ENCODE results near the gene NCOR2. TPM values are rescaled to one million over a fixed set of nuclear protein-coding genes. Genes with fewer than 3 reads are reported as not detected.
A peak's percentile ranks its signal among the peaks of the same experiment; 100 is the strongest.

NCOR2 gene
- total RNA-seq, 1 donor from 2014 or later = 118 TPM

GRCh38 chr12:124578854-124579253, 11.4 kb upstream of the NCOR2 start:
- H3K36me3 Mint-ChIP-seq (ENCODE audit: low read depth) = no peaks in the 10 kb centered on the region
- H3K4me3 Mint-ChIP-seq = no peak overlapping the region
- intact Hi-C loops (cut with micrococcal nuclease) = no loop called here
- H3K27ac Mint-ChIP-seq = no peak overlapping the region
- H3K9me3 Mint-ChIP-seq = peaks cover 17% of the 10 kb centered on the region
- no peak for DNase-seq (ENCODE audit: low spot score)
- no peaks in the 10 kb centered on the region for H3K4me1 Mint-ChIP-seq (ENCODE audit: low read depth)
- H3K27me3 Mint-ChIP-seq (ENCODE audit: insufficient read depth) = peaks cover 14% of the 10 kb centered on the region

- intact Hi-C loops (cut with micrococcal nuclease) = no loop called here
- Mint-ChIP-seq H3K36me3 (ENCODE audit: low read depth) (no peaks in the 10 kb centered on the region), H3K4me3 (no peak overlapping the region), H3K4me1 (ENCODE audit: low read depth) (no peaks in the 10 kb centered on the region), H3K27ac (no peak overlapping the region), H3K27me3 (ENCODE audit: insufficient read depth) (peaks cover 14% of the 10 kb centered on the region), H3K9me3 (peaks cover 17% of the 10 kb centered on the region)
- DNase-seq (ENCODE audit: low spot score) = no peak
Measured at GRCh38 chr12:124578445-124578844, 11.0 kb upstream of the NCOR2 start.

GRCh38 chr12:124577986-124578385, 10.6 kb upstream of the NCOR2 start:
- Mint-ChIP-seq H3K4me3 (no peak overlapping the region), H3K4me1 (ENCODE audit: low read depth) (no peaks in the 10 kb centered on the region), H3K9me3 (peaks cover 17% of the 10 kb centered on the region), H3K36me3 (ENCODE audit: low read depth) (no peaks in the 10 kb centered on the region), H3K27me3 (ENCODE audit: insufficient read depth) (peaks cover 14% of the 10 kb centered on the region), H3K27ac (no peak overlapping the region)
- DNase-seq (ENCODE audit: low spot score) = no peak
- intact Hi-C loops (cut with micrococcal nuclease) = no loop called here

- Mint-ChIP-seq H3K4me1 (ENCODE audit: low read depth) (no peaks in the 10 kb centered on the region), H3K4me3 (no peak overlapping the region), H3K36me3 (ENCODE audit: low read depth) (no peaks in the 10 kb centered on the region), H3K27ac (no peak overlapping the region), H3K9me3 (peaks cover 17% of the 10 kb centered on the region), H3K27me3 (ENCODE audit: insufficient read depth) (peaks cover 16% of the 10 kb centered on the region)
- intact Hi-C loops (cut with micrococcal nuclease) = no loop called here
- no peak for DNase-seq (ENCODE audit: low spot score)
Measured at GRCh38 chr12:124577374-124577773, 10.0 kb upstream of the NCOR2 start.

GRCh38 chr12:124576061-124576650, 8.7 kb upstream of the NCOR2 start:
- H3K9me3 Mint-ChIP-seq = peaks cover 17% of the 10 kb centered on the region
- H3K4me3 Mint-ChIP-seq = no peak overlapping the region
- intact Hi-C loops (cut with micrococcal nuclease) = no loop called here
- peaks cover 10% of the 10 kb centered on the region for H3K27me3 Mint-ChIP-seq (ENCODE audit: insufficient read depth)
- no peaks in the 10 kb centered on the region for H3K4me1 Mint-ChIP-seq (ENCODE audit: low read depth)
- H3K36me3 Mint-ChIP-seq (ENCODE audit: low read depth) = no peaks in the 10 kb centered on the region
- no peak for DNase-seq (ENCODE audit: low spot score)
- no peak overlapping the region for H3K27ac Mint-ChIP-seq

GRCh38 chr12:124573839-124574786, 6.7 kb upstream of the NCOR2 start:
- Mint-ChIP-seq H3K36me3 (ENCODE audit: low read depth) (no peaks in the 10 kb centered on the region), H3K4me1 (ENCODE audit: low read depth) (no peaks in the 10 kb centered on the region), H3K4me3 (no peak overlapping the region), H3K27ac (no peak overlapping the region), H3K27me3 (ENCODE audit: insufficient read depth) (peaks cover 6% of the 10 kb centered on the region), H3K9me3 (peaks cover 3% of the 10 kb centered on the region)
- DNase-seq (ENCODE audit: low spot score) = no peak
- intact Hi-C loops (cut with micrococcal nuclease) = no loop called here

- Mint-ChIP-seq H3K4me1 (ENCODE audit: low read depth) (peaks cover 5% of the 10 kb centered on the region), H3K36me3 (ENCODE audit: low read depth) (no peaks in the 10 kb centered on the region), H3K27me3 (ENCODE audit: insufficient read depth) (peaks cover 6% of the 10 kb centered on the region), H3K9me3 (no peaks in the 10 kb centered on the region), H3K27ac (no peak overlapping the region), H3K4me3 (no peak overlapping the region)
- intact Hi-C loops (cut with micrococcal nuclease) = no loop called here
- DNase-seq (ENCODE audit: low spot score) = no peak
Measured at GRCh38 chr12:124571556-124571955, 4.1 kb upstream of the NCOR2 start.

- DNase-seq (ENCODE audit: low spot score) = no peak
- Mint-ChIP-seq H3K36me3 (ENCODE audit: low read depth) (no peaks in the 10 kb centered on the region), H3K27me3 (ENCODE audit: insufficient read depth) (peaks cover 5% of the 10 kb centered on the region), H3K4me1 (ENCODE audit: low read depth) (peaks cover 7% of the 10 kb centered on the region), H3K9me3 (no peaks in the 10 kb centered on the region), H3K27ac (no peak overlapping the region), H3K4me3 (no peak overlapping the region)
- intact Hi-C loops (cut with micrococcal nuclease) = no loop called here
Measured at GRCh38 chr12:124570810-124571209, 3.4 kb upstream of the NCOR2 start.

- H3K4me1 Mint-ChIP-seq (ENCODE audit: low read depth) = peaks cover 13% of the 10 kb centered on the region
- no peaks in the 10 kb centered on the region for H3K9me3 Mint-ChIP-seq
- H3K27me3 Mint-ChIP-seq (ENCODE audit: insufficient read depth) = peaks cover 5% of the 10 kb centered on the region
- no peaks in the 10 kb centered on the region for H3K36me3 Mint-ChIP-seq (ENCODE audit: low read depth)
- no peak overlapping the region for H3K4me3 Mint-ChIP-seq
- intact Hi-C loops (cut with micrococcal nuclease) = loop anchor here (5.0 kb wide), 1 partner anchor 177 kb away; no protein-coding TSS in a partner anchor
- DNase-seq (ENCODE audit: low spot score) = no peak
- no peak overlapping the region for H3K27ac Mint-ChIP-seq
Measured at GRCh38 chr12:124569375-124570148, 2.1 kb upstream of the NCOR2 start.

GRCh38 chr12:124568431-124569374, 1.3 kb upstream of the NCOR2 start:
- peak overlapping the region; percentile 67 for H3K27ac Mint-ChIP-seq
- H3K36me3 Mint-ChIP-seq (ENCODE audit: low read depth) = no peaks in the 10 kb centered on the region
- peaks cover 5% of the 10 kb centered on the region for H3K27me3 Mint-ChIP-seq (ENCODE audit: insufficient read depth)
- intact Hi-C loops (cut with micrococcal nuclease) = loop anchor here (1.0 to 5.0 kb wide), 2 partner anchors 145 to 176 kb away; no protein-coding TSS in a partner anchor
- H3K4me3 Mint-ChIP-seq = peak overlapping the region; percentile 85
- H3K9me3 Mint-ChIP-seq = no peaks in the 10 kb centered on the region
- no peak for DNase-seq (ENCODE audit: low spot score)
- peaks cover 19% of the 10 kb centered on the region for H3K4me1 Mint-ChIP-seq (ENCODE audit: low read depth)

- DNase-seq (ENCODE audit: low spot score) = peak; percentile 82
- peak overlapping the region; percentile 84 for H3K27ac Mint-ChIP-seq
- no peaks in the 10 kb centered on the region for H3K36me3 Mint-ChIP-seq (ENCODE audit: low read depth)
- peaks cover 3% of the 10 kb centered on the region for H3K27me3 Mint-ChIP-seq (ENCODE audit: insufficient read depth)
- intact Hi-C loops (cut with micrococcal nuclease) = loop anchor here (1.0 to 5.0 kb wide), 8 partner anchors 15 to 421 kb away; partner anchors contain the start of genes DHX37 and UBC
- H3K4me1 Mint-ChIP-seq (ENCODE audit: low read depth) = peaks cover 24% of the 10 kb centered on the region
- H3K4me3 Mint-ChIP-seq = peak overlapping the region; percentile 85
- no peaks in the 10 kb centered on the region for H3K9me3 Mint-ChIP-seq
Measured at GRCh38 chr12:124567673-124568373, 411 bp upstream of the NCOR2 start.
